ENCODE results near the gene TCF12.

TCF12 gene

GRCh38 chr15:57169643-57170042, 251.2 kb downstream of the TCF12 start:
- DNase-seq (ENCODE audit: low read depth in 2 of 2), result no peak

- no peak for DNase-seq (ENCODE audit: low read depth in 2 of 2)
Observed at GRCh38 chr15:57171426-57171825, 253.0 kb downstream of the TCF12 start.

- no peak for DNase-seq (ENCODE audit: low read depth in 2 of 2)
Observed at GRCh38 chr15:57172925-57173324, 254.5 kb downstream of the TCF12 start.

GRCh38 chr15:57183041-57183440, 264.6 kb downstream of the TCF12 start:
- no peak for DNase-seq (ENCODE audit: low read depth in 2 of 2)

- no peak for DNase-seq (ENCODE audit: low read depth in 2 of 2)
Observed at GRCh38 chr15:57183614-57184344, 265.3 kb downstream of the TCF12 start.

GRCh38 chr15:57184502-57184901, 266.1 kb downstream of the TCF12 start:
- DNase-seq (ENCODE audit: low read depth in 2 of 2), result no peak

GRCh38 chr15:57185507-57186074, 267.1 kb downstream of the TCF12 start:
- no peak for DNase-seq (ENCODE audit: low read depth in 2 of 2)

GRCh38 chr15:57189466-57189865, 271.0 kb downstream of the TCF12 start:
- DNase-seq (ENCODE audit: low read depth in 2 of 2), result no peak

- no peak for DNase-seq (ENCODE audit: low read depth in 2 of 2)
Observed at GRCh38 chr15:57190208-57190607, 271.8 kb downstream of the TCF12 start.

- no peak for DNase-seq (ENCODE audit: low read depth in 2 of 2)
Observed at GRCh38 chr15:57193161-57193560, 274.7 kb downstream of the TCF12 start.

GRCh38 chr15:57195326-57195725, 276.9 kb downstream of the TCF12 start:
- no peak for DNase-seq (ENCODE audit: low read depth in 2 of 2)

- DNase-seq (ENCODE audit: low read depth in 2 of 2), result no peak
Observed at GRCh38 chr15:57196865-57197264, 278.4 kb downstream of the TCF12 start.

- DNase-seq (ENCODE audit: low read depth in 2 of 2), result no peak
Observed at GRCh38 chr15:57198131-57198530, 279.7 kb downstream of the TCF12 start.

- DNase-seq (ENCODE audit: low read depth in 2 of 2), result no peak
Observed at GRCh38 chr15:57198654-57199291, 280.3 kb downstream of the TCF12 start.

- no peak for DNase-seq (ENCODE audit: low read depth in 2 of 2)
Observed at GRCh38 chr15:57201578-57201977, 283.1 kb downstream of the TCF12 start.

GRCh38 chr15:57203906-57204305, 285.5 kb downstream of the TCF12 start:
- DNase-seq (ENCODE audit: low read depth in 2 of 2), result no peak

GRCh38 chr15:57205027-57205855, 286.8 kb downstream of the TCF12 start:
- no peak for DNase-seq (ENCODE audit: low read depth in 2 of 2)

GRCh38 chr15:57205996-57206395, 287.6 kb downstream of the TCF12 start:
- DNase-seq (ENCODE audit: low read depth in 2 of 2), result no peak

GRCh38 chr15:57213862-57214261, 295.4 kb downstream of the TCF12 start:
- DNase-seq (ENCODE audit: low read depth in 2 of 2), result no peak

GRCh38 chr15:57215326-57215725, 296.9 kb downstream of the TCF12 start:
- DNase-seq (ENCODE audit: low read depth in 2 of 2), result no peak

- DNase-seq (ENCODE audit: low read depth in 2 of 2), result no peak
Observed at GRCh38 chr15:57215881-57216280, 297.4 kb downstream of the TCF12 start.

GRCh38 chr15:57216288-57216687, 297.8 kb downstream of the TCF12 start:
- DNase-seq (ENCODE audit: low read depth in 2 of 2), result no peak
